Measurements from ENCODE around the gene COL6A2.
"Not testable (repeated sequence)": the region's sequence is repeated elsewhere in the genome, so short reads cannot be mapped to it uniquely, and the experiment has no call there.

COL6A2 gene

GRCh38 chr21:46097336-46098293 lies at the start of gene COL6A2:
Gene COL6A2, plus strand, starts transcription at chr21:46098112.
- peak; percentile 20 to 39 for DNase-seq (ENCODE audit: low read depth in 2 of 2)

GRCh38 chr21:46048926-46049889 lies 48.7 kb upstream of the COL6A2 start:
- DNase-seq (ENCODE audit: low read depth in 2 of 2), result no peak

- DNase-seq (ENCODE audit: low read depth in 2 of 2), result no peak
Observed at GRCh38 chr21:46049890-46050667, 47.8 kb upstream of the COL6A2 start.

GRCh38 chr21:46050668-46051378 lies 47.1 kb upstream of the COL6A2 start:
- DNase-seq (ENCODE audit: low read depth in 2 of 2), result no peak

- no peak for DNase-seq (ENCODE audit: low read depth in 2 of 2)
Observed at GRCh38 chr21:46051379-46051770, 46.5 kb upstream of the COL6A2 start.

- DNase-seq (ENCODE audit: low read depth in 2 of 2), result no peak
Observed at GRCh38 chr21:46051821-46052675, 45.9 kb upstream of the COL6A2 start.

GRCh38 chr21:46052703-46053651 lies 44.9 kb upstream of the COL6A2 start:
- DNase-seq (ENCODE audit: low read depth in 2 of 2), result peak in 1 of 2 donors; percentile 8

- DNase-seq (ENCODE audit: low read depth in 2 of 2), result no peak
Observed at GRCh38 chr21:46054031-46054430, 43.9 kb upstream of the COL6A2 start.

- no peak for DNase-seq (ENCODE audit: low read depth in 2 of 2)
Observed at GRCh38 chr21:46054451-46054881, 43.4 kb upstream of the COL6A2 start.

- no peak for DNase-seq (ENCODE audit: low read depth in 2 of 2)
Observed at GRCh38 chr21:46055863-46056281, 42.0 kb upstream of the COL6A2 start.

GRCh38 chr21:46056450-46056903 lies 41.4 kb upstream of the COL6A2 start:
- no peak for DNase-seq (ENCODE audit: low read depth in 2 of 2)

- DNase-seq (ENCODE audit: low read depth in 2 of 2), result no peak
Observed at GRCh38 chr21:46057111-46057709, 40.7 kb upstream of the COL6A2 start.

- no peak for DNase-seq (ENCODE audit: low read depth in 2 of 2)
Observed at GRCh38 chr21:46057710-46058241, 40.1 kb upstream of the COL6A2 start.

- DNase-seq (ENCODE audit: low read depth in 2 of 2), result no peak
Observed at GRCh38 chr21:46058431-46059145, 39.3 kb upstream of the COL6A2 start.

- DNase-seq (ENCODE audit: low read depth in 2 of 2), result no peak
Observed at GRCh38 chr21:46059195-46059594, 38.7 kb upstream of the COL6A2 start.

- not testable (repeated sequence) for DNase-seq (ENCODE audit: low read depth in 2 of 2)
Observed at GRCh38 chr21:46059711-46060455, 38.0 kb upstream of the COL6A2 start.
